Endothelial cell of umbilical vein (primary cell): Measurements from ENCODE around the gene MT2A.

Source experiments
- GATA2 ChIP-seq: IDR thresholded peaks from 2 replicates; pipeline ENCODE4 v1.7.0; 2011; ENCODE audit warnings: low read depth, mild to moderate bottlenecking, moderate library complexity, mixed read lengths, low read length; ENCODE audit not compliant: insufficient read length, insufficient read depth
- POLR2A ChIP-seq: IDR thresholded peaks from 2 replicates; pipeline ENCODE4 v1.6.1; 2012; ENCODE audit warnings: low read depth, mild to moderate bottlenecking, control low read depth, low read length
- TF ChIP-seq, protein P1 (sequence below): IDR thresholded peaks from 2 replicates; pipeline ENCODE4 v1.6.1; 2011; ENCODE audit not compliant: insufficient read depth, insufficient read length
- TF ChIP-seq, protein P2 (sequence below), 2 donors: IDR thresholded peaks; 1 replicate in 1 of 2; 2 replicates in 1 of 2; pipeline ENCODE4 v1.5.1; 2011; ENCODE audit warnings: low read length in 2 of 2, mild to moderate bottlenecking in 2 of 2, moderate library complexity in 2 of 2, control low read depth in 1 of 2, inconsistent platforms in 1 of 2, low read depth in 1 of 2; ENCODE audit not compliant: insufficient read depth in 1 of 2; ENCODE audit errors: extremely low read depth in 1 of 2

DNA sequence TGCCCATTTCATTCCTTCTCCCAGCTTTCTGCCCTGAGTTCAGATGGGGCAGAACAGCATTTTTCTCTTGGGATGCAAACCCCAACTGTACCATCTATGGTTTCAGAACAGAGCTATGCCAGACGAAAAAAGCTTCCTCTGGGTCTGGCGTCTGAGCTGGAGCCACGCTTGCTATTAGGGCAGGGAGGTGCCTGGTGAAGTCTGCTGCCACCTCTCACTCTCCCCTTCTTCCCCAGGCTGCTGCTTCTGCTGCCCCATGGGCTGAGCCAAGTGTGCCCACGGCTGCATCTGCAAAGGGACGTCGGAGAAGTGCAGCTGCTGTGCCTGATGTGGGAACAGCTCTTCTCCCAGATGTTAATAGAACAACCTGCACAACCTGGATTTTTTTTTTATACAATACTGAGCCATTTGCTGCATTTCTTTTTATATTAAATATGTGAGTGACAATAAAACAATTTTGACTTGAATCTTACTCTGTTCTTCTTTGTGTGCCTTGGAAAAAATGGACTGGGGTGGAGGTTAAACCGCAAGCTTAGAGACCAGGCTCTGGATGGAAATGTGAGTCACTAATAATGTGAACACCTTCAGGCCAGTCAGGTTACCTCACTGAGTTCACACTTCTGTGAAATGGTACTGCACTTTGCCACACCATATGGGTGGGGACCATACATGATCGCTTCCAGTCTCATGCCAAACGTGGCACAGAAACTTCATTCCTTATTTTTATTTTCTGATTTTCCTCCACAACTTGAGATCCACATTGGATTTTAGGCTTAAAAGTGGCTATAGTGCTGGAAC, 28.4 kb downstream of the MT2A start:
- TF ChIP-seq GATA2, result no peak
- TF ChIP-seq POLR2A, result no peak
- TF ChIP-seq, protein P1, sequence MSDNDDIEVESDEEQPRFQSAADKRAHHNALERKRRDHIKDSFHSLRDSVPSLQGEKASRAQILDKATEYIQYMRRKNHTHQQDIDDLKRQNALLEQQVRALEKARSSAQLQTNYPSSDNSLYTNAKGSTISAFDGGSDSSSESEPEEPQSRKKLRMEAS, result no peak
- TF ChIP-seq, protein P2, sequence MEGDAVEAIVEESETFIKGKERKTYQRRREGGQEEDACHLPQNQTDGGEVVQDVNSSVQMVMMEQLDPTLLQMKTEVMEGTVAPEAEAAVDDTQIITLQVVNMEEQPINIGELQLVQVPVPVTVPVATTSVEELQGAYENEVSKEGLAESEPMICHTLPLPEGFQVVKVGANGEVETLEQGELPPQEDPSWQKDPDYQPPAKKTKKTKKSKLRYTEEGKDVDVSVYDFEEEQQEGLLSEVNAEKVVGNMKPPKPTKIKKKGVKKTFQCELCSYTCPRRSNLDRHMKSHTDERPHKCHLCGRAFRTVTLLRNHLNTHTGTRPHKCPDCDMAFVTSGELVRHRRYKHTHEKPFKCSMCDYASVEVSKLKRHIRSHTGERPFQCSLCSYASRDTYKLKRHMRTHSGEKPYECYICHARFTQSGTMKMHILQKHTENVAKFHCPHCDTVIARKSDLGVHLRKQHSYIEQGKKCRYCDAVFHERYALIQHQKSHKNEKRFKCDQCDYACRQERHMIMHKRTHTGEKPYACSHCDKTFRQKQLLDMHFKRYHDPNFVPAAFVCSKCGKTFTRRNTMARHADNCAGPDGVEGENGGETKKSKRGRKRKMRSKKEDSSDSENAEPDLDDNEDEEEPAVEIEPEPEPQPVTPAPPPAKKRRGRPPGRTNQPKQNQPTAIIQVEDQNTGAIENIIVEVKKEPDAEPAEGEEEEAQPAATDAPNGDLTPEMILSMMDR (IDR thresholded peaks at IDR 0.05; ENCODE audit: extremely low read depth in 1 of 2, insufficient read depth in 1 of 2, low read depth in 1 of 2, low read length in 2 of 2), result no peak
